ENCODE data around the gene SPRED2. TPM values are rescaled to one million over a fixed set of nuclear protein-coding genes. Genes with fewer than 3 reads are reported as not detected.

The SPRED2 gene
- total RNA-seq, 4 donors from 2014 or later = 8.4 to 34.8 (median 29.7) TPM

- Histone ChIP-seq H3K27ac (no peak overlapping the region), H3K27me3 (no peaks in the 10 kb centered on the region), H3K4me1 (peaks cover 0 to 28% (median 22%) of the 10 kb centered on the region in 4 donors), H3K4me3 (no peak overlapping the region), H3K9me3 (no peaks in the 10 kb centered on the region), H3K36me3 (no peaks in the 10 kb centered on the region)
- intact Hi-C loops (cut with DNase I; ENCODE audit: low total_unique reads) = no loop called here
- 71 to 76% methylated on average over 9 to 10 of the region's 10 CpGs for WGBS, 2 donors (ENCODE audit: low coverage in 1 of 2)
- no peak for DNase-seq
- in situ Hi-C loops (cut with MboI; ENCODE audit: low pct_ligation_motif_present in 1 of 4, low pct_unique_long_range_greater_than_20kb in 1 of 4, low sequenced_read_pairs in 3 of 4) = no loop called here
- TF ChIP-seq EP300 (IDR thresholded peaks at IDR 0.05; ENCODE audit: low read depth) = no peak
- no peak for TF ChIP-seq POLR2AphosphoS5 (IDR thresholded peaks at IDR 0.05)
- no peak for TF ChIP-seq POLR2A (IDR thresholded peaks at IDR 0.05)
- no peak for TF ChIP-seq CTCF (IDR thresholded peaks at IDR 0.05)
Measured at GRCh38 chr2:65404988-65405697, 27.3 kb downstream of the SPRED2 start.

- TF ChIP-seq EP300 (IDR thresholded peaks at IDR 0.05; ENCODE audit: low read depth) (no peak), POLR2AphosphoS5 (IDR thresholded peaks at IDR 0.05) (no peak), POLR2A (IDR thresholded peaks at IDR 0.05) (no peak), CTCF (IDR thresholded peaks at IDR 0.05) (no peak)
- Histone ChIP-seq H3K4me3 (no peak overlapping the region), H3K36me3 (no peaks in the 10 kb centered on the region), H3K4me1 (peaks cover 0 to 28% (median 21%) of the 10 kb centered on the region in 4 donors), H3K27ac (no peak overlapping the region), H3K27me3 (no peaks in the 10 kb centered on the region), H3K9me3 (no peaks in the 10 kb centered on the region)
- intact Hi-C loops (cut with DNase I; ENCODE audit: low total_unique reads) (no loop called here), in situ Hi-C loops (cut with MboI; ENCODE audit: low pct_ligation_motif_present in 1 of 4, low pct_unique_long_range_greater_than_20kb in 1 of 4, low sequenced_read_pairs in 3 of 4) (no loop called here)
- DNase-seq = no peak
- WGBS, 2 donors (ENCODE audit: low coverage in 1 of 2) = 91 to 100% methylated on average over 4 to 5 of the region's 5 CpGs
Measured at GRCh38 chr2:65403529-65403915, 28.9 kb downstream of the SPRED2 start.

- 63 to 76% methylated on average over 4 to 8 of the region's 8 CpGs for WGBS, 2 donors (ENCODE audit: low coverage in 1 of 2)
- H3K4me3 ChIP-seq = no peak overlapping the region
- H3K27me3 ChIP-seq = no peaks in the 10 kb centered on the region
- H3K27ac ChIP-seq = no peak overlapping the region
- H3K36me3 ChIP-seq = no peaks in the 10 kb centered on the region
- peaks cover 0 to 25% (median 21%) of the 10 kb centered on the region in 4 donors for H3K4me1 ChIP-seq
- intact Hi-C loops (cut with DNase I; ENCODE audit: low total_unique reads) = no loop called here
- no peak for DNase-seq
- no peaks in the 10 kb centered on the region for H3K9me3 ChIP-seq
- in situ Hi-C loops (cut with MboI; ENCODE audit: low pct_ligation_motif_present in 1 of 4, low pct_unique_long_range_greater_than_20kb in 1 of 4, low sequenced_read_pairs in 3 of 4) = no loop called here
- no peak for TF ChIP-seq POLR2AphosphoS5 (IDR thresholded peaks at IDR 0.05)
- no peak for TF ChIP-seq POLR2A (IDR thresholded peaks at IDR 0.05)
- TF ChIP-seq EP300 (IDR thresholded peaks at IDR 0.05; ENCODE audit: low read depth) = no peak
- no peak for TF ChIP-seq CTCF (IDR thresholded peaks at IDR 0.05)
Measured at GRCh38 chr2:65402780-65403528, 29.4 kb downstream of the SPRED2 start.

GRCh38 chr2:65402323-65402722 lies 30.1 kb downstream of the SPRED2 start:
- no peaks in the 10 kb centered on the region for H3K36me3 ChIP-seq
- 60 to 98% methylated on average over 1 to 2 of the region's 2 CpGs for WGBS, 2 donors (ENCODE audit: low coverage in 1 of 2)
- H3K9me3 ChIP-seq = no peaks in the 10 kb centered on the region
- H3K27me3 ChIP-seq = no peaks in the 10 kb centered on the region
- no peak for DNase-seq
- intact Hi-C loops (cut with DNase I; ENCODE audit: low total_unique reads) = no loop called here
- TF ChIP-seq POLR2AphosphoS5 (IDR thresholded peaks at IDR 0.05) = no peak
- TF ChIP-seq EP300 (IDR thresholded peaks at IDR 0.05; ENCODE audit: low read depth) = no peak
- no peak for TF ChIP-seq CTCF (IDR thresholded peaks at IDR 0.05)
- no peak for TF ChIP-seq POLR2A (IDR thresholded peaks at IDR 0.05)
- no peak overlapping the region for H3K27ac ChIP-seq
- in situ Hi-C loops (cut with MboI; ENCODE audit: low pct_ligation_motif_present in 1 of 4, low pct_unique_long_range_greater_than_20kb in 1 of 4, low sequenced_read_pairs in 3 of 4) = no loop called here
- H3K4me3 ChIP-seq = no peak overlapping the region
- peaks cover 3 to 25% (median 20%) of the 10 kb centered on the region in 4 donors for H3K4me1 ChIP-seq
